Stimulated activated CD8-positive, alpha-beta memory T cell treated with anti-CD3 and anti-CD28 coated beads, Interleukin-12 subunit alpha, Interleukin-12 subunit beta, amount 100 ng/mL, for 24 hours (primary cell): ENCODE results near the gene IRF7.

Experiments used
- DNase-seq: peaks from one replicate; pipeline ENCODE4 v3.0.0-alpha.2; 2020; ENCODE audit errors: extremely low read depth

IRF7 gene

GRCh38 chr11:620935-621814, 5.4 kb upstream of the IRF7 start:
- DNase-seq: no peak

DNA sequence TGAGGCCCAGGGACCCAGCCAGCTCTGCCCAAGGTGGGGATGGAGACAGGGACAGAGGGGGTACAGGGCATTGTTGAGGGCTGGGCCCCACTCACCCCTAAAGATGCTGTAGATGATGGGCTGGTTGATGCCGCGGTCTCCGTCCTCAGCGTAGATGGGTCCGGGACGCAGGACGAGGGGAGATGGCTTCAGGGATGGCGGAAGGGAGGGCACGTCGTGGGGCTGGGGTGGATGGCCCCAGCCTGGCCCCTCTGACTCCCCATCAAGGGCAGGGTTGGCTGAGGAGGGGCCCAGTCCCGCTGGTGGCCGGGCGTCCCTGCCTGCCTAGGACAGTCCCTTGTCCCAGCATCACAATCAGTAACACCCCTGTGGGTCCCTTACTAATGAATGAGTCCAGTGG, 4.5 kb upstream of the IRF7 start:
- DNase-seq: no peak

DNA sequence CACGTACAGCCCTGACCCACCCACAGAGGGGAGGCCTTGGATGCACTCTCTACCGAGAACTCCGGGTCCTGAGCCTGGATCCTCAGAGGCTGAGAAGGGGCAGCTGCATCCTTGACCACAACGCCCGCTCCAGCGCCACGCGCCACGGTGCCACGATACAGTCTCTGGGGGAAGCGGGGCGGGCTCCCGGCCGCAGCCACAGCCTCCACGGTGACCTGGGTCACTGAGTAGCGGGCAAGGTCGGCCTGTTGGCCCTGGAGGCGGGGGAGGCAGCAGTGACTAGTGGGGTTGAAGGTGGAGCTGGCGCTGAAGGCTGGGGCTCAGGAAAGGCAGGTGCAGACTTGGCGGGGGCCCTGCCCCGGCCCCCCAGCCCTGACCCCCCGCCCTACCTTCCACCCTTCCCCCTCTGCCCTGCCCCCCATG, 3.9 kb upstream of the IRF7 start:
- DNase-seq: no peak

DNA sequence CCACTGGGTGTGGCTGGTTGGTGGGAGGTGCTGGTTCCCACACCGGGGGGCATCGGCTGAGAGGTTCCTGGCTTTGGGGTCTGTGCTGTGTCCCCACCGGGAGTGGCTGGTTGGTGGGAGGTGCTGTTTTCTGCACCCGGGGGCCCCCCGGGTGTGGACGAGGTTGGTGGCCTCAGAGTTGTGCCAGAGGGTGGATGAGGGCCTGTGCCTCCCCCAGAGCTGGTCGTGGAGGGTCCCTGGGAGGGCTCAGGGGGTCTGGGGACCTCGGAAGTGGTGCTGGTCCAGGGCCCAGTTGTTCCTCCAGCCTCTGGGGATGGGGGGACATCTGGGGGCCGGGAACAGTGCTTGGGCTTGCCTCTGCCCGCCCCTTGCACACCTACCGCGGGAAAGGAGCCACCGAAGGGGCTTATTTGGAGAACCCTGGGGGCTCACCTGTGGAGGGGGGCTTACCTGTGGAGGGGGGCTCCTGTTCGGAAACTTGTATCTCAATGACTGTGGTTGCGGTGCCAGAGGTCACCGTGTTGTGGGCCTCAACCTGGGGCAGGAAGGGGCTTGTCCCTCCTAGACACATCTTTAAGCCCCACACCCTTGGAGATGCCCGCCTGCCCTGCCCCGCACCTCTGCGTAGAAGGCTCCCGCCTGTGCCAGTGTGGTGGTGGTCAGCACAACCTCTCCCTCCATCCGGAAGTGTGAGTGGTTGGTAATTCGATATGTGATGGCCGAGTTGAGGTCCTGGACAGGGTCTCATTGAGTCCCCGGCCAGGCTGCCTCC, 3.3 kb upstream of the IRF7 start:
- no peak for DNase-seq

- DNase-seq: no peak
Observed at GRCh38 chr11:617912-618682, 2.3 kb upstream of the IRF7 start.

- no peak for DNase-seq
Observed at GRCh38 chr11:617199-617911, 1.6 kb upstream of the IRF7 start.

- no peak for DNase-seq
Observed at GRCh38 chr11:616320-617198, 809 bp upstream of the IRF7 start.

DNA sequence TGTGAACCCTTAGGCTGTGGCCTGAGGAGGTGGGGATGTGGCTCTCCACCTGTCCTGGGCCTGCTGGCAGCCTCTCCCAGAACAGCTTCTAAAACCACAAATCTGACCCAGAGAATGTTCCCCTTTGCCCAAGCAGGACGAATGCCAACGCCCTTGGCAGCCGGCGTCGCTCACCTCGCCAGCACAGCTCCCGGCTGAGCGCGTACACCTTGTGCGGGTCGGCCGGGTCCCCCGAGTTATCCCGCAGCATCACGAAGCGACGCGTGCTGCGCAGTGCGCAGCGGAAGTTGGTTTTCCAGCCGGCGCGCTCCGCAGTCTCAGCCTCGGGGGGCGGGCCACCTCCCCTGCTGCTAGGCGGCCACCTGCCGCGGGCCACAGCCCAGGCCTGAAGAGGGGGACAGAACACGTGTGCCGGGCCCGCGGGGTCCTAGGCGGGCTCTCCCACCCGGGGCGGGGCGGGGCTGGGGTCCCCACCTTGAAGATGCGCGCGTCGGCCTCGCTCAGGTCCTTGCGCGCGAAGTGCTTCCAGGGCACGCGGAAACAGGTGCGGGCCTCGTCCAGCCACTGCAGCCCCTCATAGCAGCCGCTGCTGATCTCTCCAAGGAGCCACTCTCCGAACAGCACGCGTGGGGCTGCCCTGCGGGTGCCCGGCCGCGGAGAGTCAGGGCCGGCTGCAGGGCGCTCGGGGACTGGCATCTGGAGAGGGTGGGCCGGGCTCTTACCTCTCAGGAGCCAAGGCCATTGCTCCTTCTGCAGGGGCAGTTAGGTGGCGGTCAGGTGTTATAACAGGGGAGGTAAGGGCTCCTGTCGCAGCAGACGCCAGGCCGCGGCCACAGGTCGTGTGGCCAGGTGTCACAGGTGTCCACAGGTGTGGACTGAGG, 887 bp downstream of the IRF7 start:
- DNase-seq: no peak

- no peak for DNase-seq
Observed at GRCh38 chr11:614021-614622, 1.6 kb downstream of the IRF7 start.

DNA sequence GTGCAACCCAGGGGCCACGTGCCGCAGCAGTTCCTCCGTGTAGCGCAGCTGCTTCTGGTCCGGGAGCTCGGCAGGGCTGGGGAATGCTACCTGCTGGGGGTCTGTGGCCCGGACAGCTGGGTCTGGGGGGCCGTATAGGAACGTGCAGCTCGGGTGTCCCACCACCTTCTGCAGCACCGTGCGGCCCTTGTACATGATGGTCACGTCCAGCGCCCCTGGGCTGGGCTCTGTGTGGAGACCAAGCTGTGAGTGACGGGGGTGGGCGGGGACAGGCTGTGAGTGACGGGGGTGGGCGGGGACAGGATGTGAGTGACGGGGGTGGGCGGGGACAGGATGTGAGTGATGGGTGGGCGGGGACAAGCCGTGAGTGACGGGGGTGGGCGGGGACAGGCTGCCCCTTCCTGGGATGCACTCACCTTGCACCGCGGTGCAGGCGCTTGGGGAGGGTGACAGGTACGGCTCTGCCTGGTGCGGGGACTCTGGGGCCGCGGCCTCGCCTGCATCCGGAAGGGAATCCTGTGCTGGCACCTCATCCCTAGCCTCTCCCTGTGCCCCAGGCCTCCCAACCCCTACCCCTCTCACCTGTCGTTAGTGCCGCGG, 2.3 kb downstream of the IRF7 start:
- DNase-seq: peak; percentile 58

DNA sequence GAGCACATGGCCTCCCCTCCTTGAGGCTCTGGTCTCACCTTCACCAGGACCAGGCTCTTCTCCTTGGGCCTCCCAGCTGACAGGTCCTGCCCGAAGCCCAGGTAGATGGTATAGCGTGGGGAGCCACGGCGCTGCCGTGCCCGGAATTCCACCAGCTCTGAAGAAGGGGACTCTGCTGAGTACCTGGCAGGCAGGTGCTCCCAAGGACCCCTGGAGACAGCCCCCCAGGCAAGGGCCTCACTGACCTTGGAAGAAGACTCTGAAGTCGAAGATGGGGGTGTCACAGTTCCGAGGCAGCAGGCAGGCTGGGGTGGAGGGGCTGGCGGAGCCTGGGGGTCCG, 2.8 kb downstream of the IRF7 start:
- no peak for DNase-seq

DNA sequence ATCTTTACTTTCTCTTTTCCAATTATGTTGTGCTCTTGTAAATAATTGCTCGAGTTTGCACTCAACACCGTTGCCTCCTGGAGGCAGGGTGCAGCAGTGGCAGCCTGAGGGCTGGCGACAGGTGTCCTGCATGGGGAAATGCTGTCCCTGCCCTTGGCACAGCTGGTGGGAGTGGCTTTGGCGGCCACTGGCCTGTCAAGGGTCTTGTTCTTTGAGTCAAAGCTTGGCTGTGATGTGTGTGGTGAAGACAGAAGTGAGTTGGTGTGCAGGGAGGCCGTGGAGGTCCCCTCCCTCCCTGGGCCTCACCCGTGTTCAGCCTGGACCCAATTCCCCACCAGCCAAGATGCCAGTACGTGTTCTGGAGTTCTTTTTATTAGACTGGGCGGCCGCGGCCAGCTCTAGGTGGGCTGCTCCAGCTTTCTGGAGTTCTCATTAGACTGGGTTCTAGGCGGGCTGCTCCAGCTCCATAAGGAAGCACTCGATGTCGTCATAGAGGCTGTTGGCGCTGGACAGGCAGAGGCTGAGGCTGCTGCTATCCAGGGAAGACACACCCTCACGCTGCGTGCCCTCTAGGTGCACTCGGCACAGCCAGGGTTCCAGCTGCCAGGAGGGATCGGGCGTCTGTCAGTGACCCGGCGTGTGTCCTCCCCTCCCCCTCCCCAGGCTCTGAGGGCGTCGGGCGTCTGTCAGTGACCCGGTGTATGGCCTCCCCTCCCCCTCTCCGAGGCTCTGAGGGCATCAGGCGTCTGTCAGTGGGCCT, 3.4 kb downstream of the IRF7 start:
- no peak for DNase-seq

DNA sequence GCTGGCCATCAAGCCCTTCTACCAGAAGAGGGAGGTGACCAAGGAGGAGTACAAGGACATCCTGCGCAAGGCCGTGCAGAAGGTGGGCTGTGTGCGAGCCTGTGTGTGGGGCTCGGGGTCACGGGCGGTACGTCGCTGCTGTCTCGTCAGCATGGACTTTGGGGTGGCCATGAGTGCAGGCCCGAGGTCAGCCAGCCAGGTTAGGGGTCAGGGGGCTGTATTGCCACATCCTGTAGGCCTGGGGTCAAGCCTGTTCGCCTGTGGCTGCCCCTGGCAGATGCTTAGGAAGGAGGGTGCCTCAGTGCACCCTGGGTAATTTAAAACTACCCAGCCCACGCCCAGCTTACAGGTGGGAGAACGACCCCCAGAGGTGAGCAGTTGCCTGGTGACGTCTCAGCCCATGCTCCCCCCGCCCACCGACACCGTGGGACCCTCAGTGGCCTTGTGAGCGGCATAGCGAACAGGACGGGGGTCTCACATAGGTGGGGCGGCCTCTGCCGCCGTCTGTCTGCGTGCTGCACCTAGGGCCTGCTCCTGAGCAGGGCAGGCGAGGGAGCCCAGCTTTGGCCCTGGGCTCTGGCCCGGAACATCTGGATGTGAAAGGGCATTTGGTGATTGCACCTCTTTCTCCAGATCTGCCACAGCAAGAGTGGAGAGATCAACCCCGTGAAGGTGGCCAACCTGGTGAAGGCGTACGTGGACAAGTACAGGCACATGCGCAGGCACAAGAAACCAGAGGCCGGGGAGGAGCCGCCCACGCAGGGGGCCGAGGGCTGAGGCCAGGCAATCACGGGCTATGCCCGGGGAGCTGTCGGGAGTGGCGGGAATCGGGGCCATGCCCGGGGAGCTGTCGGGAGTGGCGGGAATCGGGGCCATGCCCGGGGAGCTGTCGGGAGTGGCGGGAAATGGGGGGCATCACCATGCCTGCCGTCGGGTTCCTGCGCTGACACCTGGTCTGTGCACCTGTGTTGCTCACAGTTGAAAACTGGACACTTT, 4.5 kb downstream of the IRF7 start:
- DNase-seq: no peak

- DNase-seq: no peak
Observed at GRCh38 chr11:610146-610801, 5.5 kb downstream of the IRF7 start.

- DNase-seq: no peak
Observed at GRCh38 chr11:609341-609811, 6.4 kb downstream of the IRF7 start.

GRCh38 chr11:608791-609251, 6.9 kb downstream of the IRF7 start:
- DNase-seq: no peak
